ENCODE data around the gene KRTAP10-2.

GRCh38 chr21:44568261-44568660 is 17.0 kb upstream of the KRTAP10-2 start:
- TF ChIP-seq CTCF (optimal IDR thresholded peaks at IDR 0.05 in 1 of 3, IDR thresholded peaks at IDR 0.05 in 1 of 3, conservative IDR thresholded peaks at IDR 0.05 in 1 of 3; ENCODE audit: extremely low read depth in 1 of 3, insufficient read depth in 2 of 3, low read length in 3 of 3), result no peak
- TF ChIP-seq EZH2 (IDR thresholded peaks at IDR 0.05; ENCODE audit: low read length), result no peak
